ENCODE results near the gene CTIF.

CTIF gene

GRCh38 chr18:48792141-48792540 is 253.3 kb downstream of the CTIF start:
- Histone ChIP-seq H3K36me3 (replicated peaks) (no peaks in the 10 kb centered on the region), H3K27ac (no peak overlapping the region), H3K27me3 (replicated peaks) (no peaks in the 10 kb centered on the region), H3K4me3 (ENCODE audit: low read depth, low read length) (no peak overlapping the region)
- DNase-seq, result no peak
- TF ChIP-seq, protein P1, sequence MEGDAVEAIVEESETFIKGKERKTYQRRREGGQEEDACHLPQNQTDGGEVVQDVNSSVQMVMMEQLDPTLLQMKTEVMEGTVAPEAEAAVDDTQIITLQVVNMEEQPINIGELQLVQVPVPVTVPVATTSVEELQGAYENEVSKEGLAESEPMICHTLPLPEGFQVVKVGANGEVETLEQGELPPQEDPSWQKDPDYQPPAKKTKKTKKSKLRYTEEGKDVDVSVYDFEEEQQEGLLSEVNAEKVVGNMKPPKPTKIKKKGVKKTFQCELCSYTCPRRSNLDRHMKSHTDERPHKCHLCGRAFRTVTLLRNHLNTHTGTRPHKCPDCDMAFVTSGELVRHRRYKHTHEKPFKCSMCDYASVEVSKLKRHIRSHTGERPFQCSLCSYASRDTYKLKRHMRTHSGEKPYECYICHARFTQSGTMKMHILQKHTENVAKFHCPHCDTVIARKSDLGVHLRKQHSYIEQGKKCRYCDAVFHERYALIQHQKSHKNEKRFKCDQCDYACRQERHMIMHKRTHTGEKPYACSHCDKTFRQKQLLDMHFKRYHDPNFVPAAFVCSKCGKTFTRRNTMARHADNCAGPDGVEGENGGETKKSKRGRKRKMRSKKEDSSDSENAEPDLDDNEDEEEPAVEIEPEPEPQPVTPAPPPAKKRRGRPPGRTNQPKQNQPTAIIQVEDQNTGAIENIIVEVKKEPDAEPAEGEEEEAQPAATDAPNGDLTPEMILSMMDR (IDR thresholded peaks at IDR 0.05; ENCODE audit: low read depth, low read length, missing control alignments), result no peak
- in situ Hi-C loops (cut with HindIII; ENCODE audit: low pct_ligation_motif_present, low sequenced_read_pairs), result no loop called here

DNA sequence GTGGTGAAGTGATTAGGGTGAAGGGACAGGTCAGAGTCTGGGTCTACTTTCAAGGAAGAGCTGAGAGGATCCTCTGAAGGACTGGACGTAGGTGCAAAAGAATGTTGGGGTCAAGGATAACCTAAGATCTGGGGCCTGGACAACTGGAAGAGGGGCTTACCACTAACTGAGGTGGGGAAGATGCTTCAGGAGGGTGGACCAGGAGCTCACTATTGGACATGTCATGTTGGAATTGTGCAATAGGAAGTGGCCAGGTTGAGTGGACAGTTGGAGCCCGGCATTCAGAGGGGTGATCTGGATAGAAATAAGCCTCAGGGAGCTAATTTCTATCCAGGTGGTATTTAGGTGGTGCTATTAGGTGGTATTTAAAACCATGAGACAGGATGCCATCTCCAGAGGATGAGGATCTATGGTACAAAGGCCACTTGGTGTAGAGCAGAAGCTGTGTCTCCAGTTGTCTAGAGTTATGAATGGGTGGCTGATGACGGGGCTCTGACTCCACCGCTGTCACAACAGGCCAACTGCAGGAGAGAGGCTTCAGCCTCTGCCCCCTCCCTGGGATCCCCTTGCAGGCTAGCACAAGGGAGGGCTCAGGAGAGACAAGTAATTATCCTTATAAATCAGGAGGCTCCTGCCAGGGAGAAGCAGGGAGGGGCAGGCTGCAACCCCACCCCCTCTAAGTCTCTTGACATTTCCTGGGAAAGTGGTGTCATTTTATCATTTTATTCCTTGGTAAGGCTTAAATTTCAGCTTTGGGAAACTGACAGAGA is 254.0 kb downstream of the CTIF start:
- TF ChIP-seq, protein P1 (IDR thresholded peaks at IDR 0.05; ENCODE audit: low read depth, low read length, missing control alignments), result no peak
- in situ Hi-C loops (cut with HindIII; ENCODE audit: low pct_ligation_motif_present, low sequenced_read_pairs), result no loop called here
- no peak overlapping the region for H3K27ac ChIP-seq
- DNase-seq, result no peak
- no peak overlapping the region for H3K4me3 ChIP-seq (ENCODE audit: low read depth, low read length)
- H3K36me3 ChIP-seq (replicated peaks), result no peaks in the 10 kb centered on the region
- no peaks in the 10 kb centered on the region for H3K27me3 ChIP-seq (replicated peaks)

- TF ChIP-seq, protein P1 (IDR thresholded peaks at IDR 0.05; ENCODE audit: low read depth, low read length, missing control alignments), result no peak
- H3K27ac ChIP-seq, result no peak overlapping the region
- no peaks in the 10 kb centered on the region for H3K27me3 ChIP-seq (replicated peaks)
- DNase-seq, result no peak
- H3K4me3 ChIP-seq (ENCODE audit: low read depth, low read length), result no peak overlapping the region
- in situ Hi-C loops (cut with HindIII; ENCODE audit: low pct_ligation_motif_present, low sequenced_read_pairs), result no loop called here
- no peaks in the 10 kb centered on the region for H3K36me3 ChIP-seq (replicated peaks)
Measured at GRCh38 chr18:48794251-48794970, 255.6 kb downstream of the CTIF start.

- in situ Hi-C loops (cut with HindIII; ENCODE audit: low pct_ligation_motif_present, low sequenced_read_pairs), result no loop called here
- Histone ChIP-seq H3K4me3 (ENCODE audit: low read depth, low read length) (no peak overlapping the region), H3K27ac (no peak overlapping the region), H3K27me3 (replicated peaks) (no peaks in the 10 kb centered on the region), H3K36me3 (replicated peaks) (peaks cover 3% of the 10 kb centered on the region)
- no peak for DNase-seq
- TF ChIP-seq, protein P1 (IDR thresholded peaks at IDR 0.05; ENCODE audit: low read depth, low read length, missing control alignments), result no peak
Measured at GRCh38 chr18:48795696-48796095, 256.9 kb downstream of the CTIF start.

- DNase-seq, result no peak
Measured at GRCh38 chr18:48796491-48797205, 257.8 kb downstream of the CTIF start.

More at GRCh38 chr18:48796491-48797205, 257.8 kb downstream of the CTIF start:
- Histone ChIP-seq H3K27ac (no peak overlapping the region), H3K4me3 (ENCODE audit: low read depth, low read length) (no peak overlapping the region), H3K27me3 (replicated peaks) (no peaks in the 10 kb centered on the region), H3K36me3 (replicated peaks) (peaks cover 3% of the 10 kb centered on the region)
- in situ Hi-C loops (cut with HindIII; ENCODE audit: low pct_ligation_motif_present, low sequenced_read_pairs), result no loop called here
- TF ChIP-seq, protein P1 (IDR thresholded peaks at IDR 0.05; ENCODE audit: low read depth, low read length, missing control alignments), result no peak

Measured in brain microvascular endothelial cell (primary cell).